GM23248 (cell line): ENCODE results near the gene HELQ. TPM values are rescaled to one million over a fixed set of nuclear protein-coding genes. Genes with fewer than 3 reads are reported as not detected.

Experiments
- DNase-seq: peaks from one replicate; pipeline ENCODE4 v3.0.0-alpha.2; 2015
- H2AFZ ChIP-seq: fragments of 200-600 bp; sonication (generic); 2 replicates; pipeline ENCODE4 v1.6.1; 2016; ENCODE audit warnings: antibody characterized with exemption
- H3F3A ChIP-seq: fragments of 200-600 bp; sonication (generic); 2 replicates; pipeline ENCODE4 v1.6.1; 2016; ENCODE audit warnings: mild to moderate bottlenecking, antibody characterized with exemption, mixed run types; ENCODE audit not compliant: insufficient read depth
- H3K27ac ChIP-seq: fragments of 200-600 bp; sonication (generic); 2 replicates; pipeline ENCODE4 v1.5.1; 2016; ENCODE audit warnings: mild to moderate bottlenecking
- H3K27me3 ChIP-seq: fragments of 200-600 bp; sonication (generic); replicated peaks from 2 replicates; pipeline ENCODE4 v1.6.1; 2016; ENCODE audit warnings: mild to moderate bottlenecking; ENCODE audit not compliant: insufficient read depth
- H3K36me3 ChIP-seq: fragments of 200-600 bp; sonication (generic); 2 replicates; pipeline ENCODE4 v1.6.1; 2016; ENCODE audit warnings: low read depth, mild to moderate bottlenecking
- H3K4me1 ChIP-seq: fragments of 200-600 bp; sonication (generic); 2 replicates; pipeline ENCODE4 v1.6.1; 2016; ENCODE audit warnings: mild to moderate bottlenecking; ENCODE audit not compliant: insufficient read depth
- H3K4me2 ChIP-seq: fragments of 200-600 bp; sonication (generic); one replicate; pipeline ENCODE4 v1.6.1; 2016; ENCODE audit warnings: mild to moderate bottlenecking; ENCODE audit not compliant: unreplicated experiment
- H3K4me3 ChIP-seq: fragments of 200-600 bp; sonication (generic); 2 replicates; pipeline ENCODE4 v1.5.1; 2016; ENCODE audit warnings: mild to moderate bottlenecking
- H3K79me2 ChIP-seq: fragments of 200-600 bp; sonication (generic); 2 replicates; pipeline ENCODE4 v1.6.1; 2016; ENCODE audit warnings: mild to moderate bottlenecking; ENCODE audit not compliant: insufficient read depth
- H3K9ac ChIP-seq: fragments of 200-600 bp; sonication (generic); 2 replicates; pipeline ENCODE4 v1.6.1; 2016; ENCODE audit warnings: mild to moderate bottlenecking
- H3K9me2 ChIP-seq: fragments of 200-600 bp; sonication (generic); 2 replicates; pipeline ENCODE4 v1.6.1; 2016; ENCODE audit warnings: mixed run types, mild to moderate bottlenecking, moderate library complexity; ENCODE audit not compliant: insufficient read depth
- H3K9me3 ChIP-seq: fragments of 200-600 bp; sonication (generic); one replicate; pipeline ENCODE4 v1.6.1; 2017; ENCODE audit warnings: low read depth
- H4K20me1 ChIP-seq: fragments of 200-600 bp; sonication (generic); 2 replicates; pipeline ENCODE4 v1.6.0; 2016; ENCODE audit not compliant: insufficient read depth
- EZH2 ChIP-seq: fragments of 200-600 bp; sonication (generic); IDR thresholded peaks from 2 replicates; pipeline ENCODE4 v1.6.1; 2018; ENCODE audit warnings: antibody characterized with exemption, mild to moderate bottlenecking; ENCODE audit not compliant: insufficient read depth, poor library complexity, severe bottlenecking
- EZH2phosphoT487 ChIP-seq: fragments of 200-600 bp; sonication (generic); IDR thresholded peaks from 2 replicates; pipeline ENCODE4 v1.6.1; 2018; ENCODE audit warnings: antibody characterized with exemption, moderate library complexity, mild to moderate bottlenecking, low read depth; ENCODE audit not compliant: insufficient read depth
- WGBS, 2 experiments: methylation state at CpG; one replicate each; pipeline ENCODE4 v1.1.6; 2015 to 2017; ENCODE audit warnings: low lambda C conversion rate in 2 of 2, low coverage in 1 of 2; ENCODE audit errors: missing lambda C conversion rate in 2 of 2; 5-methylcytosine and 5-hydroxymethylcytosine counted together
- in situ Hi-C: fragments of 300-500 bp; cut with MboI; formaldehyde crosslinking; loops from 2 replicates; pipeline ENCODE4 v1.15.0; 2020
- polyA plus RNA-seq: library from polyadenylated mRNA; unstranded; fragments of >200 nt; fragmentation: Nextera tagmentation; extraction: Ambion mirVana; gene quantifications from 2 replicates; pipeline ENCODE4 v1.2.1, GENCODE V29; 2016
- total RNA-seq: library from RNA; depleted of rRNA; stranded (reverse); fragments of >200 nt; shearing (Covaris generic); gene quantifications from 2 replicates; pipeline ENCODE4 v1.2.3, GENCODE V29; 2014

Gene HELQ
- total and polyA plus RNA-seq, 2 experiments from 2014 or later: 6.6 to 10.0 TPM

- no peak overlapping the region for H2AFZ ChIP-seq
Measured at GRCh38 chr4:83489711-83490326, 34.2 kb upstream of the HELQ start.

GRCh38 chr4:83486457-83487129 lies 31.0 kb upstream of the HELQ start:
- DNase-seq: no peak
- H3K27me3 ChIP-seq: no peaks in the 10 kb centered on the region
- peaks cover 8% of the 10 kb centered on the region for H3K79me2 ChIP-seq
- H3K9me2 ChIP-seq: no peaks in the 10 kb centered on the region
- H4K20me1 ChIP-seq: no peaks in the 10 kb centered on the region
- H3K4me1 ChIP-seq: peaks cover 5% of the 10 kb centered on the region
- H3K36me3 ChIP-seq: no peaks in the 10 kb centered on the region
- no peak overlapping the region for H3K27ac ChIP-seq
- H3K4me2 ChIP-seq: no peak overlapping the region
- peak overlapping the region; percentile 34 for H2AFZ ChIP-seq
- H3K9me3 ChIP-seq: no peaks in the 10 kb centered on the region
- 66 to 70% methylated on average over 3 of the region's 3 CpGs for WGBS, 2 experiments
- H3K9ac ChIP-seq: no peak overlapping the region
- in situ Hi-C loops: no loop called here
- no peak overlapping the region for H3K4me3 ChIP-seq
- no peaks in the 10 kb centered on the region for H3F3A ChIP-seq
- TF ChIP-seq EZH2: no peak
- no peak for TF ChIP-seq EZH2phosphoT487

More at GRCh38 chr4:83489711-83490326, 34.2 kb upstream of the HELQ start:
- WGBS, 2 experiments: 7 to 12% methylated on average over 1 of the region's 1 CpG
- no peaks in the 10 kb centered on the region for H3K9me3 ChIP-seq
- no peaks in the 10 kb centered on the region for H3K36me3 ChIP-seq
- H3K27me3 ChIP-seq: no peaks in the 10 kb centered on the region
- H3K4me3 ChIP-seq: no peak overlapping the region
- H3K4me2 ChIP-seq: no peak overlapping the region
- TF ChIP-seq EZH2phosphoT487 (no peak), EZH2 (no peak)
- H3F3A ChIP-seq: no peaks in the 10 kb centered on the region
- DNase-seq: no peak
- no peaks in the 10 kb centered on the region for H3K9me2 ChIP-seq
- H4K20me1 ChIP-seq: no peaks in the 10 kb centered on the region
- H3K79me2 ChIP-seq: no peaks in the 10 kb centered on the region
- in situ Hi-C loops: no loop called here
- no peak overlapping the region for H3K27ac ChIP-seq
- no peak overlapping the region for H3K9ac ChIP-seq
- H3K4me1 ChIP-seq: peaks cover 5% of the 10 kb centered on the region; the same call in 1 of the 2 replicates

- TF ChIP-seq EZH2 (no peak), EZH2phosphoT487 (no peak)
- Histone ChIP-seq H4K20me1 (no peaks in the 10 kb centered on the region), H3K79me2 (peaks cover 8% of the 10 kb centered on the region), H3K27ac (peak within 1 kb of the TSS; percentile 83), H3K9me2 (no peaks in the 10 kb centered on the region), H3K36me3 (no peaks in the 10 kb centered on the region), H3K4me2 (peak within 1 kb of the TSS; percentile 89), H3K27me3 (no peaks in the 10 kb centered on the region), H2AFZ (peak within 1 kb of the TSS; percentile 99), H3K9ac (peak within 1 kb of the TSS; percentile 86), H3K4me1 (peaks cover 5% of the 10 kb centered on the region), H3K9me3 (no peaks in the 10 kb centered on the region), H3K4me3 (peak within 1 kb of the TSS; percentile 92), H3F3A (no peaks in the 10 kb centered on the region)
- peak; percentile 98 for DNase-seq
- WGBS, 2 experiments: 2 to 3% methylated on average over 49 to 78 of the region's 93 CpGs
- in situ Hi-C loops: no loop called here
Measured at GRCh38 chr4:83484500-83485461, 29.2 kb upstream of the HELQ start, which contains the start of gene ABRAXAS1. Gene ABRAXAS1 (minus strand): TSS chr4:83485100. CDS start chr4:83485072, 28 bp downstream.

GRCh38 chr4:83473966-83474365 lies 18.3 kb upstream of the HELQ start:
- Histone ChIP-seq H3F3A (0 out of 2 replicates have a peak, but pooled peaks cover 5% of the 10 kb centered on the region), H2AFZ (no peak overlapping the region), H3K27ac (no peak overlapping the region), H3K36me3 (peaks cover 4% of the 10 kb centered on the region; the same call in 1 of the 2 replicates), H4K20me1 (no peaks in the 10 kb centered on the region), H3K4me1 (no peaks in the 10 kb centered on the region), H3K9ac (no peak overlapping the region), H3K4me3 (no peak overlapping the region), H3K9me3 (no peaks in the 10 kb centered on the region), H3K79me2 (no peaks in the 10 kb centered on the region), H3K9me2 (no peaks in the 10 kb centered on the region), H3K4me2 (no peak overlapping the region), H3K27me3 (no peaks in the 10 kb centered on the region)
- 87% methylated on average over 2 of the region's 2 CpGs for WGBS, 2 experiments
- in situ Hi-C loops: no loop called here
- TF ChIP-seq EZH2: no peak
- no peak for TF ChIP-seq EZH2phosphoT487
- no peak for DNase-seq
